SK-N-SH (cell line): Measurements from ENCODE around the gene PRRC2A. TPM values are rescaled to one million over a fixed set of nuclear protein-coding genes. Genes with fewer than 3 reads are reported as not detected.

Source experiments
- CTCF ChIA-PET: fragments of 300-600, 350-600 bp; formaldehyde crosslinking; extraction: SDS; loops from one replicate; lab custom pipeline; 2021; lab: Yijun Ruan, JAX
- POLR2A ChIA-PET: fragments of 350-600 bp; sonication (Branson Sonifier 250); formaldehyde crosslinking; extraction: SDS; loops from one replicate; lab custom pipeline; 2020; ENCODE audit warnings: antibody characterized with exemption, inconsistent platforms; lab: Yijun Ruan, JAX
- DNase-seq: peaks from one replicate; pipeline ENCODE4 v3.0.0; 2012
- H2AFZ ChIP-seq: fragments of 200-600 bp; sonication (generic); 2 replicates; pipeline ENCODE4 v1.8.1; 2016; ENCODE audit warnings: antibody characterized with exemption, mild to moderate bottlenecking, low read depth
- H3F3A ChIP-seq: fragments of 200-600 bp; sonication (generic); replicated peaks from 2 replicates; pipeline ENCODE3; 2016; ENCODE audit warnings: antibody characterized with exemption, mild to moderate bottlenecking; ENCODE audit not compliant: insufficient read depth
- H3K27ac ChIP-seq, 2 experiments: fragments of 200-500 bp in 1 of 2; fragments of 200-600 bp in 1 of 2; sonication (Bioruptor generic) in 1 of 2; sonication (generic), shearing (Covaris generic) in 1 of 2; 2 replicates each; pipeline versions ENCODE4 v1.5.1 to v1.6.1; 2014 to 2016; ENCODE audit warnings: low read depth in 2 of 2, inconsistent platforms in 1 of 2, low read length in 1 of 2, mild to moderate bottlenecking in 1 of 2, mixed read lengths in 1 of 2
- H3K27me3 ChIP-seq: fragments of 200-600 bp; sonication (generic), shearing (Covaris generic); 2 replicates; pipeline ENCODE4 v1.6.1; 2016; ENCODE audit warnings: mixed run types; ENCODE audit not compliant: insufficient read depth
- H3K36me3 ChIP-seq, 2 experiments: fragments of 200-500 bp in 1 of 2; fragments of 200-600 bp in 1 of 2; sonication (Bioruptor generic) in 1 of 2; sonication (generic) in 1 of 2; replicated peaks in 1 of 2; 2 replicates each; pipeline versions ENCODE3 to v1.5.1; 2014 to 2016; ENCODE audit warnings: low read length in 1 of 2, mild to moderate bottlenecking in 1 of 2; ENCODE audit not compliant: insufficient read depth in 2 of 2, control insufficient read depth in 1 of 2
- H3K4me1 ChIP-seq, 2 experiments: fragments of 200-500 bp in 1 of 2; fragments of 200-600 bp in 1 of 2; sonication (Bioruptor generic) in 1 of 2; sonication (generic), shearing (Covaris generic) in 1 of 2; 2 replicates each; pipeline versions ENCODE4 v1.5.1 to v1.6.1; 2014 to 2016; ENCODE audit warnings: low read depth in 1 of 2, low read length in 1 of 2, mixed run types in 1 of 2; ENCODE audit not compliant: insufficient read depth in 2 of 2, control insufficient read depth in 1 of 2
- H3K4me2 ChIP-seq: fragments of 200-600 bp; sonication (generic), shearing (Covaris generic); 2 replicates; pipeline ENCODE4 v1.6.1; 2017; ENCODE audit warnings: mixed run types
- H3K4me3 ChIP-seq, 2 experiments: fragments of 200-500 bp in 1 of 2; fragments of 200-600 bp in 1 of 2; sonication (Bioruptor generic) in 1 of 2; sonication (generic), shearing (Covaris generic) in 1 of 2; 2 replicates each; pipeline versions ENCODE4 v1.5.1 to v1.8.1; 2014 to 2016; ENCODE audit warnings: low read depth in 2 of 2, inconsistent platforms in 1 of 2, low read length in 1 of 2, mild to moderate bottlenecking in 1 of 2, mixed read lengths in 1 of 2, moderate library complexity in 1 of 2
- H3K79me2 ChIP-seq: fragments of 200-600 bp; sonication (generic); 2 replicates; pipeline ENCODE4 v1.8.1; 2017; ENCODE audit warnings: mild to moderate bottlenecking; ENCODE audit not compliant: insufficient read depth
- H3K9ac ChIP-seq: fragments of 200-600 bp; sonication (generic); 2 replicates; pipeline ENCODE4 v1.6.1; 2017; ENCODE audit warnings: mixed run types
- H3K9me2 ChIP-seq: fragments of 200-600 bp; sonication (generic); 2 replicates; pipeline ENCODE4 v1.6.1; 2017; ENCODE audit warnings: mixed run types
- H3K9me3 ChIP-seq: fragments of 200-600 bp; sonication (generic); 2 replicates; pipeline ENCODE4 v1.6.1; 2017; ENCODE audit warnings: mixed run types, mild to moderate bottlenecking, moderate library complexity
- H4K20me1 ChIP-seq: fragments of 200-600 bp; sonication (generic); 2 replicates; pipeline ENCODE4 v1.6.1; 2017; ENCODE audit warnings: mild to moderate bottlenecking, mixed run types; ENCODE audit not compliant: insufficient read depth
- FOSL2 ChIP-seq: IDR thresholded peaks from 2 replicates; pipeline ENCODE4 v1.4.0; 2012; ENCODE audit warnings: low read depth, mild to moderate bottlenecking, moderate library complexity, borderline replicate concordance
- GABPA ChIP-seq: IDR thresholded peaks from 2 replicates; pipeline ENCODE4 v1.4.0; 2012; ENCODE audit warnings: low read depth, mild to moderate bottlenecking
- MAX ChIP-seq: IDR thresholded peaks from 2 replicates; pipeline ENCODE4 v1.4.0; 2012; ENCODE audit warnings: low read depth
- MXI1 ChIP-seq: IDR thresholded peaks from 2 replicates; pipeline ENCODE4 v1.6.1; 2012; ENCODE audit warnings: mild to moderate bottlenecking, low read depth, low read length, improper control_type of control experiment
- NFIC ChIP-seq: IDR thresholded peaks from 2 replicates; pipeline ENCODE4 v1.4.0; 2012; ENCODE audit warnings: borderline replicate concordance
- PBX3 ChIP-seq: IDR thresholded peaks from 2 replicates; pipeline ENCODE4; 2012
- RAD21 ChIP-seq: IDR thresholded peaks from 2 replicates; pipeline ENCODE4 v1.6.1; 2012; ENCODE audit warnings: mild to moderate bottlenecking, low read length
- REST ChIP-seq: IDR thresholded peaks from 2 replicates; pipeline ENCODE4 v1.6.1; 2012; ENCODE audit warnings: mild to moderate bottlenecking, low read depth, low read length, moderate library complexity
- RXRA ChIP-seq: IDR thresholded peaks from 2 replicates; pipeline ENCODE4 v1.4.0; 2012; ENCODE audit warnings: low read depth, mild to moderate bottlenecking, borderline replicate concordance
- SMC3 ChIP-seq: IDR thresholded peaks from 2 replicates; pipeline ENCODE4 v1.6.1; 2012; ENCODE audit warnings: low read depth, low read length, improper control_type of control experiment
- YY1 ChIP-seq: IDR thresholded peaks from 2 replicates; pipeline ENCODE4 v1.4.0; 2012; ENCODE audit warnings: low read depth, mild to moderate bottlenecking
- WGBS: methylation state at CpG from one replicate; pipeline ENCODE4 v1.1.6; 2017; ENCODE audit warnings: low lambda C conversion rate; 5-methylcytosine and 5-hydroxymethylcytosine counted together
- polyA plus RNA-seq, 3 experiments: library from polyadenylated mRNA; depleted of rRNA; stranded (reverse); fragments of >200 nt; gene quantifications; 2 replicates each; pipeline ENCODE4 v1.2.3, GENCODE V29; 2012

PRRC2A gene
- polyA plus RNA-seq, 1 of the 3 experiments (the other 2 are of a cell fraction): 76.1 TPM

GRCh38 chr6:31574106-31575061 is 46.1 kb upstream of the PRRC2A start:
- no peaks in the 10 kb centered on the region for H4K20me1 ChIP-seq
- no peak overlapping the region for H3K9ac ChIP-seq
- TF ChIP-seq RAD21: no peak
- no peak for TF ChIP-seq GABPA
- TF ChIP-seq NFIC: no peak
- no peak for TF ChIP-seq MXI1
- no peak for TF ChIP-seq YY1
- no peak for TF ChIP-seq FOSL2
- TF ChIP-seq SMC3: no peak
- no peak for TF ChIP-seq MAX
- no peak for TF ChIP-seq PBX3
- TF ChIP-seq REST: no peak
- TF ChIP-seq RXRA: no peak
- no peaks in the 10 kb centered on the region for H3K36me3 ChIP-seq
- no peaks in the 10 kb centered on the region for H3K9me2 ChIP-seq
- no peak overlapping the region for H3K4me3 ChIP-seq
- H3K79me2 ChIP-seq: no peaks in the 10 kb centered on the region
- DNase-seq: no peak
- H3K4me1 ChIP-seq: no peaks in the 10 kb centered on the region; a peak in 1 of 4 replicates
- H3K9me3 ChIP-seq: no peaks in the 10 kb centered on the region; the same call in 1 of the 2 replicates
- H2AFZ ChIP-seq: no peak overlapping the region
- H3K27ac ChIP-seq: no peak overlapping the region
- POLR2A ChIA-PET: no interaction called here
- CTCF ChIA-PET: interaction anchor here (0.9 to 17.6 kb wide), 7 partner anchors 9 to 66 kb away, joined by 3 to 312 read pairs (median 3); partner anchors contain the start of genes ATP6V1G2, LST1 and NFKBIL1
- no peaks in the 10 kb centered on the region for H3K27me3 ChIP-seq
- 65% methylated on average over 14 of the region's 14 CpGs for WGBS
- H3F3A ChIP-seq: peaks cover 2% of the 10 kb centered on the region
- no peak overlapping the region for H3K4me2 ChIP-seq
